ENCODE data around the gene GTF3C2. TPM values are rescaled to one million over a fixed set of nuclear protein-coding genes. Genes with fewer than 3 reads are reported as not detected.

GTF3C2 gene
- total and polyA plus RNA-seq, 8 donors: 21.2 to 34.3 (median 27.7) TPM

DNA sequence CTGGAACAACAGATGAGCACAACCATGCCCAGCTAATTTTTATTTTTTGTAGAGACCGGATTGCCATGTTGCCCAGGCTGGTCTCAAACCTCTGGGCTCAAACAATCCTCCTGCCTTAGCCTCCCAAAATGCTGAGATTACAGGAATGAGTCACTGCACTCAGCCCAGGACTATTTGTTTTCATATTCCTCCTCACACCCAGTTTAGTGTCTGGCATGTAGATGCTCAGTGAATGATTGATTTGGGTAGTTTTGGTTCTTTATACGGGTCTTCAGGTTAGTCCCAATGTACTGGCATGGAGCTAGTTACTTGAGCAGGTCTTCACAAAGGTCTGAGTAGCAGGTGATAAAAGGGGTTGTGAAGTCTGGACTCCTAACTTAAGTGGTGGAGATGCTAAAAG, 7.4 kb upstream of the GTF3C2 start:
- Histone ChIP-seq H3K27me3 (no peaks in the 10 kb centered on the region), H3K36me3 (peaks cover 0 to 44% (median 25%) of the 10 kb centered on the region in 3 donors), H3K4me1 (peaks cover 5 to 6% (median 6%) of the 10 kb centered on the region in 3 donors), H3K9me3 (no peaks in the 10 kb centered on the region), H3K27ac (no peak overlapping the region), H3K4me3 (no peak overlapping the region)
- FAIRE-seq: no peak
- no peak for DNase-seq
- 78 to 82% methylated on average over 2 of the region's 2 CpGs for WGBS, 2 donors
- ATAC-seq: no peak
- TF ChIP-seq, protein P1, sequence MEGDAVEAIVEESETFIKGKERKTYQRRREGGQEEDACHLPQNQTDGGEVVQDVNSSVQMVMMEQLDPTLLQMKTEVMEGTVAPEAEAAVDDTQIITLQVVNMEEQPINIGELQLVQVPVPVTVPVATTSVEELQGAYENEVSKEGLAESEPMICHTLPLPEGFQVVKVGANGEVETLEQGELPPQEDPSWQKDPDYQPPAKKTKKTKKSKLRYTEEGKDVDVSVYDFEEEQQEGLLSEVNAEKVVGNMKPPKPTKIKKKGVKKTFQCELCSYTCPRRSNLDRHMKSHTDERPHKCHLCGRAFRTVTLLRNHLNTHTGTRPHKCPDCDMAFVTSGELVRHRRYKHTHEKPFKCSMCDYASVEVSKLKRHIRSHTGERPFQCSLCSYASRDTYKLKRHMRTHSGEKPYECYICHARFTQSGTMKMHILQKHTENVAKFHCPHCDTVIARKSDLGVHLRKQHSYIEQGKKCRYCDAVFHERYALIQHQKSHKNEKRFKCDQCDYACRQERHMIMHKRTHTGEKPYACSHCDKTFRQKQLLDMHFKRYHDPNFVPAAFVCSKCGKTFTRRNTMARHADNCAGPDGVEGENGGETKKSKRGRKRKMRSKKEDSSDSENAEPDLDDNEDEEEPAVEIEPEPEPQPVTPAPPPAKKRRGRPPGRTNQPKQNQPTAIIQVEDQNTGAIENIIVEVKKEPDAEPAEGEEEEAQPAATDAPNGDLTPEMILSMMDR (IDR thresholded peaks at IDR 0.05): no peak
- intact Hi-C loops (cut with DNase I): no loop called here

DNA sequence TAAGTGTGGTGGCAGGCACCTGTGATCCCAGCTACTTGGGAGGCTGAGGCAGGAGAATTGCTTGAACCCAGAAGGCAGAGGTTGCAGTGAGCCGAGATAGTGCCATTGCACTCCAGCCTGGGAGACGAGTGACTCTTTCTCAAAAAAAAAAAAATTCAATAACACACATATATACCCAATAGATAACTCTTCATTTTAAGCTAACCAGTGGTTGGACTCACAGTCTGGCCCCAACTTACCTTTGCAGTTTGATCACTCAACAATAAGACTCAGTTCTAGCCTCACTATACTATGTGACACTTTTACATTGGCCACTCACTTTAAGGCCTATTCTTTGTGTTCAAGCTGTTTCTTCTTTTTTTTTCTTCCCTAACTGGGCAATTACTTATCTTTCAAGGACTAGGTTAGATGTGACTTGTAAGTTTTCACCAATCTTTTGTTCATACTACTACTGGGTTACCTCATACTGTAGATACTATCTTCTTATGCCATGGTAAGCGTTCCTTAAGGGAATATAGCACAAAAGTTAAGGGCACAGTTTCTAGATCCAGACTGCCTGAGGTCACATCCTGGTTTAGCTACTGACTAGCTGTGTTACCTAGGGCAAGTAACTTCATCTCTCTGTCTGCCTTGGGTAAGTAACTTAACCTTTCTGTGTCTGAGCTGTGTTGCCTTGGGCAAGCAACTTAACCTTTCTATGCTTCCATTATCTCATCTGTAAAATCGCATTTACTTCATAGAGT, 6.3 kb upstream of the GTF3C2 start:
- Histone ChIP-seq H3K27me3 (no peaks in the 10 kb centered on the region), H3K9me3 (no peaks in the 10 kb centered on the region), H3K4me1 (peaks cover 2 to 6% (median 6%) of the 10 kb centered on the region in 3 donors), H3K36me3 (peaks cover 0 to 42% (median 23%) of the 10 kb centered on the region in 3 donors), H3K27ac (no peak overlapping the region), H3K4me3 (no peak overlapping the region)
- WGBS, 2 donors: 84 to 88% methylated on average over 4 of the region's 4 CpGs
- TF ChIP-seq, protein P1 (IDR thresholded peaks at IDR 0.05): no peak
- intact Hi-C loops (cut with DNase I): no loop called here
- FAIRE-seq (no peak), DNase-seq (no peak), ATAC-seq (peak in 1 of 4 donors; percentile 4)

DNA sequence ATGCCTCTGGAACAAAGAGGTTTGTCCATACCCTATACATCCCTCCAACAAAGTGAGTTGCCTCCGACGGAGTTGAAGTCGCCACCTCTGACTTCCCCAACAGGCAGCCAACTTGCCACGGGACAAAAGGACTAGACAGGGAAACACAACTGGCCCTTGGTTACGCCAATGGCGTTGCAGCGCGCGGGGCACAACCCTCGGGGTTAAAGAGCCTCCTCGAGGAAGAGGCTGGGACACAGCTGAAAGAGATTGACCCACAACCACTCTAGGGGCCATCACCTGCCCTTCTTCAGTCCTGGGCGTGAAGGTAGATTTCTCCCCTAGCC, 545 bp downstream of the GTF3C2 start:
- H3K27ac ChIP-seq: peak overlapping the region; percentile 74 to 90 (median 86)
- H3K4me1 ChIP-seq: peaks cover 4 to 29% (median 23%) of the 10 kb centered on the region in 3 donors
- DNase-seq (peak in 5 of 6 donors; percentile 32 to 64 (median 50)), ATAC-seq (peak; percentile 13 to 39 (median 23)), FAIRE-seq (no peak)
- H3K9me3 ChIP-seq: no peaks in the 10 kb centered on the region
- WGBS, 2 donors: 0% methylated on average over 12 of the region's 12 CpGs
- intact Hi-C loops (cut with DNase I): no loop called here
- TF ChIP-seq, protein P1 (IDR thresholded peaks at IDR 0.05): no peak
- H3K4me3 ChIP-seq: peak overlapping the region; percentile 47 to 91 (median 74)
- H3K36me3 ChIP-seq: no peaks in the 10 kb centered on the region
- H3K27me3 ChIP-seq: no peaks in the 10 kb centered on the region

DNA sequence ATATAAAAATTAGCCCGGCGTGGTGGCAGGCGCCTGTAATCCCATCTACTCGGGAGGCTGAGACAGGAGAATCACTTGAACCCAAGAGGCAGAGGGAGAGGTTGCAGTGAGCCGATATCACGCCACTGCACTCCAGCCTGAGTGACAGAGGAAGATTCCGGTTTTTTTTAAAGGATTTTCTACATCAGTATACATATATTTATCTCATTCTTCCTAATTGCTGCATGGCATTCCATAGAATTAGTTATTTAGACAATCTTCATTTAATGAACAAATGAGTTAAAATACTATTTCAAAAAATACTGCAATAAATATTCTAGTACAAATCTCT, 2.0 kb downstream of the GTF3C2 start:
- DNase-seq (no peak), ATAC-seq (no peak), FAIRE-seq (no peak)
- peaks cover 4 to 29% (median 23%) of the 10 kb centered on the region in 3 donors for H3K4me1 ChIP-seq
- WGBS, 2 donors: 84 to 91% methylated on average over 7 of the region's 7 CpGs
- no peaks in the 10 kb centered on the region for H3K27me3 ChIP-seq
- H3K27ac ChIP-seq: no peak overlapping the region
- H3K4me3 ChIP-seq: no peak overlapping the region
- intact Hi-C loops (cut with DNase I): no loop called here
- no peaks in the 10 kb centered on the region for H3K9me3 ChIP-seq
- TF ChIP-seq, protein P1 (IDR thresholded peaks at IDR 0.05): no peak
- no peaks in the 10 kb centered on the region for H3K36me3 ChIP-seq

Measured in pancreas (tissue), 10 donors.